Measurements from ENCODE around the gene ANKFN1.

DNA sequence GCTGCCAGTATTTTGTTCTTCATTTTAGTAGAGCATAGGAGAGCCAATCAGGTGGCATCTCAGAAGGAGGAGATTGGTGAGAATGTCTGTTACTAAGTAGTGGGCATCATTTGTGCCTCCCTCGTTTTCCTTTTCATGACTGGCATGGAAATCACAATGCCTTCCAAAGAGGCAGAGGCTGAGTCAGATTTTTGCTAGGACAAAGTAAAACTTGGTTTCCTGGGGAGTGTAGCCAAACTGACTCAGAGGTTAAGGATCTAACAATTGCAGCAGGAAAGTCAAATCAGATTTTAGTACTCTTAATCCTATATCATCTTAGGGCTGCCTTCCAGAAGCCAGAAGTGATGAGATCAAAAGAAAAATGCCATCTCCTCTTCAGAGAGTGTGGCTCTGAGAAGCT, 138.7 kb downstream of the ANKFN1 start:
- TF ChIP-seq, protein P1, sequence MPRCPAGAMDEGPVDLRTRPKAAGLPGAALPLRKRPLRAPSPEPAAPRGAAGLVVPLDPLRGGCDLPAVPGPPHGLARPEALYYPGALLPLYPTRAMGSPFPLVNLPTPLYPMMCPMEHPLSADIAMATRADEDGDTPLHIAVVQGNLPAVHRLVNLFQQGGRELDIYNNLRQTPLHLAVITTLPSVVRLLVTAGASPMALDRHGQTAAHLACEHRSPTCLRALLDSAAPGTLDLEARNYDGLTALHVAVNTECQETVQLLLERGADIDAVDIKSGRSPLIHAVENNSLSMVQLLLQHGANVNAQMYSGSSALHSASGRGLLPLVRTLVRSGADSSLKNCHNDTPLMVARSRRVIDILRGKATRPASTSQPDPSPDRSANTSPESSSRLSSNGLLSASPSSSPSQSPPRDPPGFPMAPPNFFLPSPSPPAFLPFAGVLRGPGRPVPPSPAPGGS (IDR thresholded peaks at IDR 0.05; ENCODE audit: borderline replicate concordance, insufficient read depth, low read depth, low read length, poor library complexity, severe bottlenecking): no peak
- TF ChIP-seq KAT2A (conservative IDR thresholded peaks at IDR 0.05; ENCODE audit: control insufficient read depth, low read depth, low read length) (no peak), TAF1 (IDR thresholded peaks at IDR 0.05; ENCODE audit: borderline replicate concordance, low read depth, low read length) (no peak), RB1 (IDR thresholded peaks at IDR 0.05; ENCODE audit: borderline replicate concordance) (no peak), KDM1A (IDR thresholded peaks at IDR 0.05; ENCODE audit: borderline replicate concordance) (no peak), TCF7 (IDR thresholded peaks at IDR 0.05; ENCODE audit: borderline replicate concordance) (no peak), EZH2 (IDR thresholded peaks at IDR 0.05; ENCODE audit: borderline replicate concordance, control insufficient read depth, low read depth, low read length) (no peak), RFX5 (IDR thresholded peaks at IDR 0.05; ENCODE audit: low read depth, low read length) (no peak), ESRRA (IDR thresholded peaks at IDR 0.05; ENCODE audit: low read length) (no peak), CHD4 (IDR thresholded peaks at IDR 0.05) (no peak)
- TF ChIP-seq, protein P2, sequence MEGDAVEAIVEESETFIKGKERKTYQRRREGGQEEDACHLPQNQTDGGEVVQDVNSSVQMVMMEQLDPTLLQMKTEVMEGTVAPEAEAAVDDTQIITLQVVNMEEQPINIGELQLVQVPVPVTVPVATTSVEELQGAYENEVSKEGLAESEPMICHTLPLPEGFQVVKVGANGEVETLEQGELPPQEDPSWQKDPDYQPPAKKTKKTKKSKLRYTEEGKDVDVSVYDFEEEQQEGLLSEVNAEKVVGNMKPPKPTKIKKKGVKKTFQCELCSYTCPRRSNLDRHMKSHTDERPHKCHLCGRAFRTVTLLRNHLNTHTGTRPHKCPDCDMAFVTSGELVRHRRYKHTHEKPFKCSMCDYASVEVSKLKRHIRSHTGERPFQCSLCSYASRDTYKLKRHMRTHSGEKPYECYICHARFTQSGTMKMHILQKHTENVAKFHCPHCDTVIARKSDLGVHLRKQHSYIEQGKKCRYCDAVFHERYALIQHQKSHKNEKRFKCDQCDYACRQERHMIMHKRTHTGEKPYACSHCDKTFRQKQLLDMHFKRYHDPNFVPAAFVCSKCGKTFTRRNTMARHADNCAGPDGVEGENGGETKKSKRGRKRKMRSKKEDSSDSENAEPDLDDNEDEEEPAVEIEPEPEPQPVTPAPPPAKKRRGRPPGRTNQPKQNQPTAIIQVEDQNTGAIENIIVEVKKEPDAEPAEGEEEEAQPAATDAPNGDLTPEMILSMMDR (IDR thresholded peaks at IDR 0.05 in 2 of 3, conservative IDR thresholded peaks at IDR 0.05 in 1 of 3; ENCODE audit: control insufficient read depth in 2 of 3, extremely low read depth in 1 of 3, insufficient read depth in 1 of 3, low read depth in 3 of 3, low read length in 3 of 3): no peak
- TF ChIP-seq, protein P3, sequence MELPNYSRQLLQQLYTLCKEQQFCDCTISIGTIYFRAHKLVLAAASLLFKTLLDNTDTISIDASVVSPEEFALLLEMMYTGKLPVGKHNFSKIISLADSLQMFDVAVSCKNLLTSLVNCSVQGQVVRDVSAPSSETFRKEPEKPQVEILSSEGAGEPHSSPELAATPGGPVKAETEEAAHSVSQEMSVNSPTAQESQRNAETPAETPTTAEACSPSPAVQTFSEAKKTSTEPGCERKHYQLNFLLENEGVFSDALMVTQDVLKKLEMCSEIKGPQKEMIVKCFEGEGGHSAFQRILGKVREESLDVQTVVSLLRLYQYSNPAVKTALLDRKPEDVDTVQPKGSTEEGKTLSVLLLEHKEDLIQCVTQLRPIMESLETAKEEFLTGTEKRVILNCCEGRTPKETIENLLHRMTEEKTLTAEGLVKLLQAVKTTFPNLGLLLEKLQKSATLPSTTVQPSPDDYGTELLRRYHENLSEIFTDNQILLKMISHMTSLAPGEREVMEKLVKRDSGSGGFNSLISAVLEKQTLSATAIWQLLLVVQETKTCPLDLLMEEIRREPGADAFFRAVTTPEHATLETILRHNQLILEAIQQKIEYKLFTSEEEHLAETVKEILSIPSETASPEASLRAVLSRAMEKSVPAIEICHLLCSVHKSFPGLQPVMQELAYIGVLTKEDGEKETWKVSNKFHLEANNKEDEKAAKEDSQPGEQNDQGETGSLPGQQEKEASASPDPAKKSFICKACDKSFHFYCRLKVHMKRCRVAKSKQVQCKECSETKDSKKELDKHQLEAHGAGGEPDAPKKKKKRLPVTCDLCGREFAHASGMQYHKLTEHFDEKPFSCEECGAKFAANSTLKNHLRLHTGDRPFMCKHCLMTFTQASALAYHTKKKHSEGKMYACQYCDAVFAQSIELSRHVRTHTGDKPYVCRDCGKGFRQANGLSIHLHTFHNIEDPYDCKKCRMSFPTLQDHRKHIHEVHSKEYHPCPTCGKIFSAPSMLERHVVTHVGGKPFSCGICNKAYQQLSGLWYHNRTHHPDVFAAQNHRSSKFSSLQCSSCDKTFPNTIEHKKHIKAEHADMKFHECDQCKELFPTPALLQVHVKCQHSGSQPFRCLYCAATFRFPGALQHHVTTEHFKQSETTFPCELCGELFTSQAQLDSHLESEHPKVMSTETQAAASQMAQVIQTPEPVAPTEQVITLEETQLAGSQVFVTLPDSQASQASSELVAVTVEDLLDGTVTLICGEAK (IDR thresholded peaks at IDR 0.05; ENCODE audit: borderline replicate concordance): no peak
- TF ChIP-seq, protein P4, sequence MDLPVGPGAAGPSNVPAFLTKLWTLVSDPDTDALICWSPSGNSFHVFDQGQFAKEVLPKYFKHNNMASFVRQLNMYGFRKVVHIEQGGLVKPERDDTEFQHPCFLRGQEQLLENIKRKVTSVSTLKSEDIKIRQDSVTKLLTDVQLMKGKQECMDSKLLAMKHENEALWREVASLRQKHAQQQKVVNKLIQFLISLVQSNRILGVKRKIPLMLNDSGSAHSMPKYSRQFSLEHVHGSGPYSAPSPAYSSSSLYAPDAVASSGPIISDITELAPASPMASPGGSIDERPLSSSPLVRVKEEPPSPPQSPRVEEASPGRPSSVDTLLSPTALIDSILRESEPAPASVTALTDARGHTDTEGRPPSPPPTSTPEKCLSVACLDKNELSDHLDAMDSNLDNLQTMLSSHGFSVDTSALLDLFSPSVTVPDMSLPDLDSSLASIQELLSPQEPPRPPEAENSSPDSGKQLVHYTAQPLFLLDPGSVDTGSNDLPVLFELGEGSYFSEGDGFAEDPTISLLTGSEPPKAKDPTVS (IDR thresholded peaks at IDR 0.05; ENCODE audit: low read depth, low read length): no peak
